Heart right ventricle (tissue), 16 donors: ENCODE results near the gene FUCA2. TPM values are rescaled to one million over a fixed set of nuclear protein-coding genes. Genes with fewer than 3 reads are reported as not detected.
A peak's percentile ranks its signal among the peaks of the same experiment; 100 is the strongest.

Source experiments
- ATAC-seq, 8 donors: fragments of 200-7000 bp; cut with Tn5 transposase; one replicate each; pipeline ENCODE4 v1.9.1; 2020; ENCODE audit warnings: mild to moderate bottlenecking in 8 of 8, moderate library complexity in 8 of 8, moderate number of reproducible peaks in 1 of 8
- DNase-seq, 2 donors: peaks; one replicate each; pipeline ENCODE4 v3.0.0-alpha.2; 2020
- H3K27ac ChIP-seq, 10 donors: fragments of 200-600 bp; sonication (generic) in 2 of 10; one replicate each; pipeline versions ENCODE4 v1.5.0 to v1.8.0; 2020 to 2022; ENCODE audit warnings: mild to moderate bottlenecking in 3 of 10
- H3K27me3 ChIP-seq, 7 donors: fragments of 200-600 bp; one replicate each; pipeline ENCODE4 v1.8.0; 2021 to 2022; ENCODE audit warnings: mild to moderate bottlenecking in 2 of 7
- H3K36me3 ChIP-seq, 9 donors: fragments of 200-600 bp; sonication (generic) in 1 of 9; one replicate each; pipeline versions ENCODE4 v1.5.0 to v1.8.0; 2020 to 2022; ENCODE audit warnings: mild to moderate bottlenecking in 2 of 9
- H3K4me1 ChIP-seq, 9 donors: fragments of 200-600 bp; sonication (generic) in 1 of 9; one replicate each; pipeline versions ENCODE4 v1.5.0 to v1.8.0; 2020 to 2022; ENCODE audit warnings: mild to moderate bottlenecking in 4 of 9
- H3K4me3 ChIP-seq, 10 donors: fragments of 200-600 bp; sonication (generic) in 2 of 10; one replicate each; pipeline versions ENCODE4 v1.5.0 to v1.8.0; 2020 to 2022; ENCODE audit warnings: mild to moderate bottlenecking in 7 of 10, moderate library complexity in 2 of 10
- H3K9me3 ChIP-seq, 11 donors: fragments of 200-600 bp in 10 of 11; sonication (generic) in 2 of 11; one replicate each; pipeline versions ENCODE4 v1.5.0 to v1.8.0; 2013 to 2022; ENCODE audit warnings: mild to moderate bottlenecking in 2 of 11, control low read depth in 1 of 11, moderate library complexity in 1 of 11
- CTCF ChIP-seq, 9 donors: fragments of 200-600 bp; sonication (generic) in 2 of 9; IDR thresholded peaks; one replicate each; pipeline versions ENCODE4 v1.5.0 to v1.8.0; 2021 to 2022; ENCODE audit warnings: antibody characterized with exemption in 9 of 9, mild to moderate bottlenecking in 5 of 9, moderate library complexity in 1 of 9
- WGBS, 2 donors: extraction: QIAGEN DNeasy Blood & Tissue Kit; methylation state at CpG; one replicate each; pipeline ENCODE4 v1.1.7; 2013; ENCODE audit warnings: inconsistent platforms in 1 of 2; 5-methylcytosine and 5-hydroxymethylcytosine counted together
- intact Hi-C, 10 donors: fragments of 100-400 bp; cut with DNase I; formaldehyde crosslinking; loops; one replicate each; pipeline versions ENCODE4 v1.11.1 to v1.14.2; 2022
- polyA plus RNA-seq, 2 donors: library from polyadenylated mRNA; stranded (reverse); fragments of 200-250 nt; gene quantifications; one replicate each; pipeline ENCODE4 v1.2.3, GENCODE V29; 2013
- total RNA-seq, 10 donors: library from RNA; stranded (reverse); fragmentation: NEBNext Ultra II Directional in 3 of 10; extraction: Animal tissue kit (Norgen Biotek cat#: 25700) in 3 of 10; gene quantifications; one replicate each; pipeline versions ENCODE4 v1.2.1 to v1.2.4, GENCODE V29; 2021 to 2023
- donor health status: Arrhythmogenic right ventricular cardiomyopathy.
- donor health status: ischemic (EF 13 %, LVEDD 7.1; RV severe dilation, severe dysfunction).
- donor health status: healthy with polysubstance abuse.
- donor health status: DM: no; HTN: yes; CAD: no.
- donor health status: DM: no; HTN: no; CAD: no.
- donor health status: ischemic (EF 25% LVEDD 6.9; RV normal size, moderate dysfunction).
- donor health status: ischemic (EF 25% LVEDD 5.7; RV mildly dilated, moderate dysfunction).
- donor health status: healthy.
- donor health status: DM: yes; HTN: yes; CAD: no.
- donor health status: Ischemic cardiomyopathy.
- donor health status: ischemic (EF 35%, LVEDD 5.7; RV mildly dilated, moderate dysfunction).
- donor health status: nonischemic (EF 11% LVEDD 7.7; RV severe dilation, severe dysfunction).
- donor health status: DM: yes; HTN: yes; CAD: no.
- donor health status: PGD.
- donor health status: ischemic (EF 29% LVEDD 5.4; RV normal size, mild dysfunction).
- donor health status: nonischemic (EF 23%, LVEDD 6.1; RV moderate dilation, normal function).

Gene FUCA2
- total and polyA plus RNA-seq, 12 donors: 24.1 to 63.4 (median 40.1) TPM

DNA sequence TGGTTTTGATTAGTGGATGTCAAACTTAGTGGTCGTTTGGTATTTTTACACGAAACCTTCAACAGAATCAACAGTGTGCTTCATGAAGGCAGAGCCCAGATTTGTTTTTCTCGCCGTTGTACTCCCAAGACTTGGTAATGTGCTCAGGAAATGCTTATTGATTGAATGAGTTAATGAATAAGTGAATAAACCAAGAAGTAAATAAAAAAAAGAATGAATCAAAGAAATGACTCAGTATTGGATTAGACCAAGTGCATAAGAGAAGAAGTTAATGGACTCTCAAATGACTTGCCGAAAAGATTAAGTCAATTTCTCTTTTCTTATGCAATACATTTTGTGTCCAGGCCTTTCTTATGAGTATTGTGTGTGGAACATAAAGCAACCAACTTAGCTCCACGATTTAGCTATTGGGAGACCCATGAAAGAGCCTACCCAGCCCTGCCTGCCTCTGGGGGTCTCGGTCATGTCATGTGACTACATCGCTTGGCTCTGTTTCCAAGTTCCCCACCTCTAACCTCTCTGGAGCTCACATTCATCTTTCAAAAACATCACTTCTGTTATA lies 10.6 kb upstream of the FUCA2 start:
- DNase-seq: no peak
- Histone ChIP-seq H3K4me1 (peaks cover 0 to 3% (median 0%) of the 10 kb centered on the region in 9 donors), H3K36me3 (no peaks in the 10 kb centered on the region), H3K4me3 (no peak overlapping the region), H3K27ac (no peak overlapping the region), H3K27me3 (no peaks in the 10 kb centered on the region), H3K9me3 (peaks cover 0 to 4% (median 0%) of the 10 kb centered on the region in 11 donors)
- intact Hi-C loops: no loop called here
- ATAC-seq: no peak
- 89 to 90% methylated on average over 8 of the region's 8 CpGs for WGBS, 2 donors
- no peak for TF ChIP-seq CTCF (IDR thresholded peaks at IDR 0.05)

DNA sequence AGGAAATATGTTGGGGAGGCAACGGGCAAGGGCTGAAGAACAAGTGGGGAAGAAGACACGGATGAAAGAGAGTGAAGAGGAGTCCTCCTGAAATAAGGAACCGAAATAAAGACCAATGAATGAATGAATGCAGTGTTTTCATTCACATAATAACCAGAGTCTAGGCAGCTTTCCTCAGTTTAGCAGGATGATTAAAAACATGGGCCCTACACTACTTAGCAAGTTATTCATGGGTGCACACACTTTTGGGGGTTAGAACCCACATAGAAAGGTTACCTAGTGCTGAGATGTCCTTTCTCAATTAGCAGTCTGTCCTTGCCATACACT lies 5.9 kb upstream of the FUCA2 start:
- no peak for DNase-seq
- WGBS, 2 donors: 65 to 71% methylated on average over 3 of the region's 3 CpGs

DNA sequence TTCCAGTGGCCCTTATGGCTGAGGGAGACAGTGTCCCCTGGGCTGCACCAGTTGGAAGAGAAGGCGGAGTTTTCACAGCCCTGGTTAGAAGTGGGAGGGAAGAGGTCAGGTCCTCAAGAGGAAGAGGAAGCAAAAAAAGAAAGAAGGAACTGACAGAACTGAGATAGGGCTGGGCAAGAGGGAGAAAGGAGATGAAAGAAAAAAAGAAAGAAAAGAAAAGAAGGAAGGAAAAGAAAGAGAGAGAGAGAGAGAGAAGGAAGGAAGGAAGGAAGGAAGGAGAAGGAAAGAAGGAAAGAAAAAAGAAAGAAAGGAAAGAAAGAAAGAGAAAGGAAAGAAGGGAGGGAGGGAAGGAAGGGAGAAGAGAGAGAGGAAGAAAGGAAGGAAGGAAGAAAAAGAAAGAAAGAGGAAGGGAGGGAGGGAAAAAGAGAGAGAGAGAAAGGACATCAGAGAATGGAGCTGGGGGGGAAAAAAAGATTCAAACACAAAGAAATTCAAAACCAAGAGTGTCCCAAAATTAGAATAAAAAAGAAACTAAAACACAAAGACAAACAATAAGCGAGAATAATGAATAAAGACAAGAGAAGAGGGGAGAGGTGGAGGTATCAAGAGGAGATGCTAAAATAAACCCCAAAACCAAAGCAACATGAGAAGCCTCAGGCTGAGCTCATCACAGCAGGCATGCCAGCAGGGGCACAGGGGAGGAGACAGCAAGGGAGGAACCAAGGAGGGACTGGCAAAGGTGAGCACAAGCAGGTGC lies 5.3 kb upstream of the FUCA2 start:
- Histone ChIP-seq H3K36me3 (no peaks in the 10 kb centered on the region), H3K4me3 (no peak overlapping the region), H3K27me3 (no peaks in the 10 kb centered on the region), H3K9me3 (peaks cover 0 to 4% (median 0%) of the 10 kb centered on the region in 11 donors), H3K27ac (peak overlapping the region in 4 of 10 donors; percentile 56 to 83 (median 81)), H3K4me1 (peaks cover 1 to 36% (median 18%) of the 10 kb centered on the region in 9 donors)
- intact Hi-C loops: loop anchor here in 1 of 10 donors (5.0 kb wide), 1 partner anchor 45 kb away; no protein-coding TSS in a partner anchor
- whole genome bisulfite sequencing, 2 donors: 77 to 80% methylated on average over 2 of the region's 2 CpGs
- no peak for TF ChIP-seq CTCF (IDR thresholded peaks at IDR 0.05)
- ATAC-seq (no peak), DNase-seq (no peak)

More for the DNA sequence above, 5.9 kb upstream of the FUCA2 start:
- H3K4me1 ChIP-seq: peaks cover 0 to 31% (median 12%) of the 10 kb centered on the region in 9 donors
- no peak for ATAC-seq
- intact Hi-C loops: loop anchor here in 1 of 10 donors (5.0 kb wide), 1 partner anchor 45 kb away; no protein-coding TSS in a partner anchor
- H3K27me3 ChIP-seq: no peaks in the 10 kb centered on the region
- H3K9me3 ChIP-seq: peaks cover 0 to 4% (median 0%) of the 10 kb centered on the region in 11 donors
- H3K36me3 ChIP-seq: no peaks in the 10 kb centered on the region
- H3K4me3 ChIP-seq: no peak overlapping the region
- H3K27ac ChIP-seq: no peak overlapping the region
- no peak for TF ChIP-seq CTCF (IDR thresholded peaks at IDR 0.05)

DNA sequence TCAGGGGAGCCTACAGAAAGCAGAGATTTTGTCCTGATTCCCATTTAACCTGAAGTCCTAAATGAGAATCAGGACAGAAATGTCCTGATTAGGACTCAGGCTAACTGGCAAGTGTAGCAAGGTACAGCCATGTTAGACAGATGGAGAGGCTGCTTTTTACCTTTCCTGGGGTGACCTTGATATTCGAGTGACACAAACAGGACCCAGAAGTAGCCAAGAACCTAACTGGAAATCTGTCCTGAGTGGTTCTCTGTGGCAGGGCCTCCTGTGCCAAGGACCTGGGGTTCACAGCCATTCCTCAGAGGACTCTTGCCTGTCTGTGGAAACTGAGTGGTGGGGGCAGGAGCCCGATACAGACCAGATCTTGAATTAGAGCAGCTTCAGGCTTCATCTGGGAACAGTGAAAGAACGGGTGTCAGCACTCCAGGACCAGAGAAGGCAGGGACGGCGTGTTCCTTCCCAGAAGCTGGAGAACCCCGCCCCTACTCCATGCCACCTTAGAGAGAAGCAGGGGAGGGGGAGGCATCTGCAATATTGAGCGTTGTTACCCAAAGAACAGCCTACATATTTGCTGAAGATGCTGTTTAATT lies 4.3 kb upstream of the FUCA2 start:
- H3K4me1 ChIP-seq: peaks cover 3 to 43% (median 21%) of the 10 kb centered on the region in 9 donors
- no peaks in the 10 kb centered on the region for H3K36me3 ChIP-seq
- intact Hi-C loops: loop anchor here in 1 of 10 donors (5.0 kb wide), 1 partner anchor 46 kb away; no protein-coding TSS in a partner anchor
- no peak for TF ChIP-seq CTCF (IDR thresholded peaks at IDR 0.05)
- 60 to 65% methylated on average over 7 of the region's 7 CpGs for WGBS, 2 donors
- H3K4me3 ChIP-seq: no peak overlapping the region
- DNase-seq (no peak), ATAC-seq (peak in 3 of 8 donors; percentile 4 to 55 (median 33))
- H3K27ac ChIP-seq: peak overlapping the region; percentile 53 to 94 (median 82)
- H3K27me3 ChIP-seq: no peaks in the 10 kb centered on the region
- H3K9me3 ChIP-seq: peaks cover 0 to 4% (median 0%) of the 10 kb centered on the region in 11 donors
